ENCODE data around the gene PCF11. TPM values are rescaled to one million over a fixed set of nuclear protein-coding genes. Genes with fewer than 3 reads are reported as not detected.

PCF11 gene
- total and polyA plus RNA-seq, 2 of the 13 experiments (the other 11 are each of a cell fraction or from before 2014, with no cell fraction given) = 40.3 to 47.7 TPM

DNA sequence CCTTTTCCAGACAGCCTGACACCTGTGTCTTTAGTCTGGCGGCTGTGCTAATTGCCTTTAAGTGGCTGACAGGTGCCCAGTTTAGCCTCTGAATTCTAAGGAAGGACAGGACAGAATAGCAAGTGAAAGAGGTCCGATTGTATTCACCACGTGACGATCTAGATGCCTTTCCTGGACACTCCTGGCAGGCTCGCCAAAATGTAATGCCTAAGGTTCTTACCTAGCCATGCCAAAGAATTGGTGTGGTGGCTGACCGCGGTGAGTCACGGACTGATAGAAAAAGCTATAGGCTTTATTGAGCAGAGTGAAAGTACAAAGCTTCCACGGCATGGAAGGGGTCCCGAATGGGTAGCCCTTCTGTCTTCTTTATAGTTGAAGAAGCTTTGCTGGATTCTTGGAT, 63.3 kb downstream of the PCF11 start:
- Histone ChIP-seq H3K9ac (ENCODE audit: insufficient read depth, low read depth, low read length) (no peak overlapping the region), H3K36me3 (replicated peaks in 1 of 2; ENCODE audit: control insufficient read depth in 1 of 2, insufficient read depth in 2 of 2, low read length in 2 of 2) (no peaks in the 10 kb centered on the region), H3K4me2 (ENCODE audit: low read depth, low read length) (no peak overlapping the region), H3K4me3 (replicated peaks in 1 of 3; ENCODE audit: insufficient read depth in 1 of 3, low read depth in 2 of 3, low read length in 3 of 3) (no peak overlapping the region), H2AFZ (ENCODE audit: low read length) (no peak overlapping the region), H3K4me1 (ENCODE audit: insufficient read depth, low read length) (no peaks in the 10 kb centered on the region), H3K9me3 (ENCODE audit: low read length) (no peaks in the 10 kb centered on the region), H3K27ac (ENCODE audit: extremely low read length, insufficient read depth, low read length) (no peak overlapping the region), H3K79me2 (ENCODE audit: insufficient read depth, low read length) (no peaks in the 10 kb centered on the region), H3K27me3 (ENCODE audit: control insufficient read depth in 1 of 2, insufficient read depth in 2 of 2, low read length in 2 of 2) (peaks cover 0 to 1% of the 10 kb centered on the region in 2 experiments; a peak in 2 of 5 replicates), H4K20me1 (ENCODE audit: insufficient read depth, low read length) (no peaks in the 10 kb centered on the region)
- CTCF ChIA-PET (ENCODE audit: low intra/inter-chr PET ratio, low total read pairs) = no interaction called here
- in situ Hi-C loops (cut with HindIII; ENCODE audit: extremely low pct_ligation_motif_present, low pct_unique_long_range_greater_than_20kb) = loop anchor here (10.0 kb wide), 1 partner anchor 595 kb away; no protein-coding TSS in a partner anchor
- FAIRE-seq = no peak
- no peak; the same call in 2 of the 3 replicates for ATAC-seq
- WGBS (ENCODE audit: low lambda C conversion rate) = 51% methylated on average over 10 of the region's 10 CpGs
- intact Hi-C loops (cut with micrococcal nuclease; ENCODE audit: unreplicated experiment) = no loop called here
- TF ChIP-seq CBX5 (CRISPR knock-in tag; IDR thresholded peaks at IDR 0.05; ENCODE audit: borderline replicate concordance) = no peak
- TF ChIP-seq, protein P1, sequence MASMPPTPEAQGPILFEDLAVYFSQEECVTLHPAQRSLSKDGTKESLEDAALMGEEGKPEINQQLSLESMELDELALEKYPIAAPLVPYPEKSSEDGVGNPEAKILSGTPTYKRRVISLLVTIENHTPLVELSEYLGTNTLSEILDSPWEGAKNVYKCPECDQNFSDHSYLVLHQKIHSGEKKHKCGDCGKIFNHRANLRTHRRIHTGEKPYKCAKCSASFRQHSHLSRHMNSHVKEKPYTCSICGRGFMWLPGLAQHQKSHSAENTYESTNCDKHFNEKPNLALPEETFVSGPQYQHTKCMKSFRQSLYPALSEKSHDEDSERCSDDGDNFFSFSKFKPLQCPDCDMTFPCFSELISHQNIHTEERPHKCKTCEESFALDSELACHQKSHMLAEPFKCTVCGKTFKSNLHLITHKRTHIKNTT (CRISPR knock-in tag; IDR thresholded peaks at IDR 0.05) = no peak
- TF ChIP-seq U2AF2 (IDR thresholded peaks at IDR 0.05; ENCODE audit: low read depth, low read length) = no peak
- no peak for TF ChIP-seq BRD4 (CRISPR knock-in tag; IDR thresholded peaks at IDR 0.05)
- no peak for TF ChIP-seq ZNF260 (CRISPR knock-in tag; IDR thresholded peaks at IDR 0.05; ENCODE audit: borderline replicate concordance, low read depth)
- TF ChIP-seq ZNF121 (CRISPR knock-in tag; IDR thresholded peaks at IDR 0.05) = no peak
- no peak for TF ChIP-seq ZNF589 (CRISPR knock-in tag; conservative IDR thresholded peaks at IDR 0.05)
- TF ChIP-seq ZFP36L1 (CRISPR knock-in tag; IDR thresholded peaks at IDR 0.05) = no peak
- TF ChIP-seq DNMT3B (CRISPR knock-in tag; conservative IDR thresholded peaks at IDR 0.05) = no peak
- DNase-seq (ENCODE audit: low spot score) = no peak
- POLR2A ChIA-PET = interaction anchor here (0.6 kb wide), 1 partner anchor 145 kb away, joined by 3 read pairs; no protein-coding TSS in a partner anchor
- no TSS peak for BruUV-seq (replicated peaks)
